GM18505 (cell line): ENCODE results near the gene PRKAG2.

Experiments
- ATAC-seq: cut with Tn5 transposase; IDR thresholded peaks from one replicate; pipeline ENCODE4 v1.9.1; 2021; ENCODE audit not compliant: unreplicated experiment
- POLR2A ChIP-seq: IDR thresholded peaks from 4 replicates; pipeline ENCODE4 v1.6.1; 2011; ENCODE audit warnings: borderline replicate concordance; ENCODE audit not compliant: insufficient read depth, insufficient read length; ENCODE audit errors: extremely low read depth

The PRKAG2 gene

GRCh38 chr7:151812967-151813366 is 63.9 kb downstream of the PRKAG2 start:
- no peak for TF ChIP-seq POLR2A
- ATAC-seq, result no peak

- no peak for TF ChIP-seq POLR2A
- ATAC-seq, result no peak
Observed at GRCh38 chr7:151810441-151811232, 66.3 kb downstream of the PRKAG2 start.

GRCh38 chr7:151809864-151810170 is 67.1 kb downstream of the PRKAG2 start:
- no peak for TF ChIP-seq POLR2A
- no peak for ATAC-seq

- ATAC-seq, result no peak
- no peak for TF ChIP-seq POLR2A
Observed at GRCh38 chr7:151809146-151809863, 67.6 kb downstream of the PRKAG2 start.

GRCh38 chr7:151808400-151809145 is 68.3 kb downstream of the PRKAG2 start:
- ATAC-seq, result no peak
- TF ChIP-seq POLR2A, result no peak

GRCh38 chr7:151807846-151808245 is 69.1 kb downstream of the PRKAG2 start:
- ATAC-seq, result no peak
- no peak for TF ChIP-seq POLR2A

- no peak for ATAC-seq
- no peak for TF ChIP-seq POLR2A
Observed at GRCh38 chr7:151806952-151807775, 69.8 kb downstream of the PRKAG2 start.

GRCh38 chr7:151806204-151806603 is 70.7 kb downstream of the PRKAG2 start:
- no peak for ATAC-seq
- TF ChIP-seq POLR2A, result no peak

- no peak for TF ChIP-seq POLR2A
- no peak for ATAC-seq
Observed at GRCh38 chr7:151805191-151805590, 71.7 kb downstream of the PRKAG2 start.

- TF ChIP-seq POLR2A, result no peak
- ATAC-seq, result no peak
Observed at GRCh38 chr7:151804756-151805155, 72.2 kb downstream of the PRKAG2 start.

- ATAC-seq, result no peak
- no peak for TF ChIP-seq POLR2A
Observed at GRCh38 chr7:151803841-151804240, 73.1 kb downstream of the PRKAG2 start.

- no peak for ATAC-seq
- no peak for TF ChIP-seq POLR2A
Observed at GRCh38 chr7:151802469-151802846, 74.5 kb downstream of the PRKAG2 start.
